Astrocyte (in vitro differentiated cells and primary cell): ENCODE data around the gene PDS5A.

ENCODE experiments used
- EZH2 ChIP-seq: IDR thresholded peaks from 2 replicates; pipeline ENCODE4 v1.6.1; 2012; ENCODE audit warnings: mild to moderate bottlenecking, low read length, inconsistent platforms; ENCODE audit not compliant: insufficient read depth
- TF ChIP-seq, protein P1 (sequence below): IDR thresholded peaks from 2 replicates; pipeline ENCODE4 v1.5.1; 2011; ENCODE audit warnings: low read depth, mild to moderate bottlenecking, inconsistent platforms, low read length, moderate library complexity; ENCODE audit not compliant: insufficient read depth

DNA sequence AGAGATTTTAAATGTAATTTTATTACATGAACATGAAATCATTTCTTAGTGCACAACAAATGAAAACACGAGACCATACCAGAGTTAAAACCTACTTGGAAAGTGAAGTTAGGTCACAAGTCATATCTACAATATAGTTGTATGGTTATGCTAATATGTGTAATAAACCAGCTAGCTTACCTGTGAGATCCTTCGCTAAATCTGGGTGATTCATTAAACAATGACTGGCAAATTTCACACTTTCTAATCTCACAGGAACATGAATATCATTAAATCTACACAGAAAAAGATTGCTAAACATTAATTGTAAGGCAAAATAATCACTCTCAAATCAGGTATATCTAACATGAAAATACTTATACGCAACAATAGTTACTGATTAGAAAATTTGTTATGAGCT is 67.6 kb downstream of the PDS5A start:
- TF ChIP-seq, protein P1, sequence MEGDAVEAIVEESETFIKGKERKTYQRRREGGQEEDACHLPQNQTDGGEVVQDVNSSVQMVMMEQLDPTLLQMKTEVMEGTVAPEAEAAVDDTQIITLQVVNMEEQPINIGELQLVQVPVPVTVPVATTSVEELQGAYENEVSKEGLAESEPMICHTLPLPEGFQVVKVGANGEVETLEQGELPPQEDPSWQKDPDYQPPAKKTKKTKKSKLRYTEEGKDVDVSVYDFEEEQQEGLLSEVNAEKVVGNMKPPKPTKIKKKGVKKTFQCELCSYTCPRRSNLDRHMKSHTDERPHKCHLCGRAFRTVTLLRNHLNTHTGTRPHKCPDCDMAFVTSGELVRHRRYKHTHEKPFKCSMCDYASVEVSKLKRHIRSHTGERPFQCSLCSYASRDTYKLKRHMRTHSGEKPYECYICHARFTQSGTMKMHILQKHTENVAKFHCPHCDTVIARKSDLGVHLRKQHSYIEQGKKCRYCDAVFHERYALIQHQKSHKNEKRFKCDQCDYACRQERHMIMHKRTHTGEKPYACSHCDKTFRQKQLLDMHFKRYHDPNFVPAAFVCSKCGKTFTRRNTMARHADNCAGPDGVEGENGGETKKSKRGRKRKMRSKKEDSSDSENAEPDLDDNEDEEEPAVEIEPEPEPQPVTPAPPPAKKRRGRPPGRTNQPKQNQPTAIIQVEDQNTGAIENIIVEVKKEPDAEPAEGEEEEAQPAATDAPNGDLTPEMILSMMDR, result no peak
- no peak for TF ChIP-seq EZH2
